ENCODE results near the gene PPP2R5D. TPM values are rescaled to one million over a fixed set of nuclear protein-coding genes. Genes with fewer than 3 reads are reported as not detected.

PPP2R5D gene
- total RNA-seq, 2 experiments from 2014 or later: 35.0 to 35.6 TPM

GRCh38 chr6:42979523-42980177 lies 4.7 kb upstream of the PPP2R5D start:
- Histone ChIP-seq H3K4me3 (ENCODE audit: low read depth, low read length, poor library complexity, severe bottlenecking) (peak overlapping the region; percentile 88), H3K9me2 (ENCODE audit: insufficient read depth, low read length) (no peaks in the 10 kb centered on the region), H3K4me2 (ENCODE audit: low read length) (peak overlapping the region; percentile 82), H3K4me1 (ENCODE audit: insufficient read depth, low read length, poor library complexity, severe bottlenecking) (peaks cover 29% of the 10 kb centered on the region), H3K27ac (ENCODE audit: low read depth, low read length, poor library complexity, severe bottlenecking) (peak overlapping the region; percentile 50), H4K20me1 (ENCODE audit: insufficient read depth, low read length) (no peaks in the 10 kb centered on the region), H2AFZ (ENCODE audit: low read length) (peak overlapping the region; percentile 85), H3K79me2 (ENCODE audit: insufficient read depth, low read depth, low read length) (peaks cover 22% of the 10 kb centered on the region; the same call in 1 of the 2 replicates), H3K9me3 (ENCODE audit: low read length) (no peaks in the 10 kb centered on the region), H3K36me3 (ENCODE audit: insufficient read depth, low read length) (peaks cover 17% of the 10 kb centered on the region)
- no peak for TF ChIP-seq EZH2phosphoT487 (IDR thresholded peaks at IDR 0.05; ENCODE audit: borderline replicate concordance, low read depth, low read length)
- TF ChIP-seq CTCF (conservative IDR thresholded peaks at IDR 0.05; ENCODE audit: low read length): no peak
- peak; percentile 47 for DNase-seq (ENCODE audit: low spot score)
- TSS peak; percentile 82 for BruUV-seq (replicated peaks)
- POLR2A ChIA-PET: interaction anchor here (0.6 to 2.6 kb wide), 6 partner anchors 11 to 172 kb away, joined by 3 to 18 read pairs (median 6); partner anchors contain the start of genes CNPY3, KLC4 and MRPL2
- CTCF ChIA-PET (ENCODE audit: unreplicated experiment): interaction anchor here (1.2 kb wide), 1 partner anchor 34 kb away, joined by 3 read pairs; the partner anchor contains the start of genes KLHDC3 and MEA1
- intact Hi-C loops (cut with micrococcal nuclease; ENCODE audit: unreplicated experiment): loop anchor here (1.0 kb wide), 1 partner anchor 50 kb away; the partner anchor contains the start of gene CNPY3

DNA sequence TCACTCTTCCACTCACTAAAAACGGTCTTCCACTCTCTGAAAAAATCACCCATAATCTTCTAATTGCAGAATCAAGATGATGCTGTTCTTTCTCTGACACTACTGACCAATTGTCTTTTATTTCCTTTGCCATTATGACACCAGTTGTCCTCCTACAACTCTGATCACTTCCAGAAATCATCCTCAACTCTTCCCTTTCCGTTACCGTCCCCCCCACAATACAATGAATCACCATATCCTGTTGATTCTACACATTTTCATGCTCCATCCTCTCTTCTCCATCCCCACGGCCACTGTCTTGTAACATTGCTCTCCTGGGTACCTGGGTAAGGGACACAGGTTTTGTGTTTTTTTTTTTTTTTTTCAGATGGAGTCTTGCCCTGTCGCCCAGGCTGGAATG lies 2.5 kb upstream of the PPP2R5D start:
- intact Hi-C loops (cut with micrococcal nuclease; ENCODE audit: unreplicated experiment): no loop called here
- no peak for DNase-seq (ENCODE audit: low spot score)
- no TSS peak for BruUV-seq (replicated peaks)
- ChIA-PET CTCF (ENCODE audit: unreplicated experiment) (no interaction called here), POLR2A (no interaction called here)
- H3K4me2 ChIP-seq (ENCODE audit: low read length): no peak overlapping the region
- TF ChIP-seq EZH2phosphoT487 (IDR thresholded peaks at IDR 0.05; ENCODE audit: borderline replicate concordance, low read depth, low read length): no peak
- no peak for TF ChIP-seq CTCF (conservative IDR thresholded peaks at IDR 0.05; ENCODE audit: low read length)
- H2AFZ ChIP-seq (ENCODE audit: low read length): no peak overlapping the region
- peaks cover 25% of the 10 kb centered on the region; the same call in 1 of the 2 replicates for H3K79me2 ChIP-seq (ENCODE audit: insufficient read depth, low read depth, low read length)
- no peaks in the 10 kb centered on the region for H3K9me2 ChIP-seq (ENCODE audit: insufficient read depth, low read length)
- peaks cover 6% of the 10 kb centered on the region for H3K36me3 ChIP-seq (ENCODE audit: insufficient read depth, low read length)
- no peaks in the 10 kb centered on the region for H3K9me3 ChIP-seq (ENCODE audit: low read length)
- H3K4me3 ChIP-seq (ENCODE audit: low read depth, low read length, poor library complexity, severe bottlenecking): no peak overlapping the region
- H4K20me1 ChIP-seq (ENCODE audit: insufficient read depth, low read length): no peaks in the 10 kb centered on the region
- peaks cover 38% of the 10 kb centered on the region for H3K4me1 ChIP-seq (ENCODE audit: insufficient read depth, low read length, poor library complexity, severe bottlenecking)
- H3K27ac ChIP-seq (ENCODE audit: low read depth, low read length, poor library complexity, severe bottlenecking): no peak overlapping the region
